ENCODE data around the gene SAYSD1. TPM values are rescaled to one million over a fixed set of nuclear protein-coding genes. Genes with fewer than 3 reads are reported as not detected.

SAYSD1 gene
- total and polyA plus RNA-seq, 9 of the 15 experiments (the other 6 are each of a cell fraction or from before 2014, with no cell fraction given), result 3.5 to 19.1 (median 12.4) TPM

GRCh38 chr6:39140556-39141167, 25.7 kb upstream of the SAYSD1 start:
- H3K9me3 ChIP-seq (replicated peaks; ENCODE audit: control insufficient read depth, insufficient read depth, low read depth, low read length), result no peaks in the 10 kb centered on the region
- H4K20me1 ChIP-seq (replicated peaks; ENCODE audit: control insufficient read depth, insufficient read depth, low read length), result no peaks in the 10 kb centered on the region
- under 1% methylated on average over 7 of the region's 7 CpGs for WGBS (ENCODE audit: insufficient coverage, low coverage, missing lambda C conversion rate)
- intact Hi-C loops (cut with micrococcal nuclease), result no loop called here
- H2AFZ ChIP-seq (ENCODE audit: low read depth, low read length), result no peak overlapping the region
- ATAC-seq, result no peak
- H3K36me3 ChIP-seq (ENCODE audit: control insufficient read depth, insufficient read depth, low read length), result no peaks in the 10 kb centered on the region
- no peak overlapping the region for H3K9ac ChIP-seq (ENCODE audit: insufficient read depth in 1 of 2, low read depth in 2 of 2, low read length in 2 of 2)
- H3K27ac ChIP-seq (ENCODE audit: extremely low read depth, low read depth, low read length), result no peak overlapping the region
- H3K4me1 ChIP-seq (replicated peaks in 1 of 2; ENCODE audit: control insufficient read depth in 2 of 2, insufficient read depth in 2 of 2, low read length in 2 of 2), result no peaks in the 10 kb centered on the region
- no peak overlapping the region for H3K4me2 ChIP-seq (ENCODE audit: insufficient read depth, low read length)
- no peak for FAIRE-seq
- ChIA-PET CTCF (ENCODE audit: low intra/inter-chr PET ratio) (interaction anchor here (0.6 kb wide), 1 partner anchor 11 kb away, joined by 3 read pairs; no protein-coding TSS in a partner anchor), POLR2A (interaction anchor here (0.6 kb wide), 1 partner anchor 133 kb away, joined by 4 read pairs; no protein-coding TSS in a partner anchor)
- DNase-seq (ENCODE audit: extremely low read depth in 1 of 4, low spot score in 3 of 4), result no peak
- peaks cover 10 to 22% of the 10 kb centered on the region in 2 experiments; a peak in 3 of 5 replicates for H3K27me3 ChIP-seq (ENCODE audit: control insufficient read depth in 2 of 2, insufficient read depth in 2 of 2, low read length in 2 of 2)
- BruUV-seq (replicated peaks), result no TSS peak
- no peak overlapping the region for H3K4me3 ChIP-seq
- H3K79me2 ChIP-seq (ENCODE audit: control insufficient read depth, insufficient read depth, low read length), result no peaks in the 10 kb centered on the region
- in situ Hi-C loops (cut with MboI), result no loop called here
- H3K9me1 ChIP-seq (ENCODE audit: control insufficient read depth, insufficient read depth, low read length), result no peaks in the 10 kb centered on the region
- TF ChIP-seq, protein P1, sequence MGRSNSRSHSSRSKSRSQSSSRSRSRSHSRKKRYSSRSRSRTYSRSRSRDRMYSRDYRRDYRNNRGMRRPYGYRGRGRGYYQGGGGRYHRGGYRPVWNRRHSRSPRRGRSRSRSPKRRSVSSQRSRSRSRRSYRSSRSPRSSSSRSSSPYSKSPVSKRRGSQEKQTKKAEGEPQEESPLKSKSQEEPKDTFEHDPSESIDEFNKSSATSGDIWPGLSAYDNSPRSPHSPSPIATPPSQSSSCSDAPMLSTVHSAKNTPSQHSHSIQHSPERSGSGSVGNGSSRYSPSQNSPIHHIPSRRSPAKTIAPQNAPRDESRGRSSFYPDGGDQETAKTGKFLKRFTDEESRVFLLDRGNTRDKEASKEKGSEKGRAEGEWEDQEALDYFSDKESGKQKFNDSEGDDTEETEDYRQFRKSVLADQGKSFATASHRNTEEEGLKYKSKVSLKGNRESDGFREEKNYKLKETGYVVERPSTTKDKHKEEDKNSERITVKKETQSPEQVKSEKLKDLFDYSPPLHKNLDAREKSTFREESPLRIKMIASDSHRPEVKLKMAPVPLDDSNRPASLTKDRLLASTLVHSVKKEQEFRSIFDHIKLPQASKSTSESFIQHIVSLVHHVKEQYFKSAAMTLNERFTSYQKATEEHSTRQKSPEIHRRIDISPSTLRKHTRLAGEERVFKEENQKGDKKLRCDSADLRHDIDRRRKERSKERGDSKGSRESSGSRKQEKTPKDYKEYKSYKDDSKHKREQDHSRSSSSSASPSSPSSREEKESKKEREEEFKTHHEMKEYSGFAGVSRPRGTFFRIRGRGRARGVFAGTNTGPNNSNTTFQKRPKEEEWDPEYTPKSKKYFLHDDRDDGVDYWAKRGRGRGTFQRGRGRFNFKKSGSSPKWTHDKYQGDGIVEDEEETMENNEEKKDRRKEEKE (IDR thresholded peaks at IDR 0.05; ENCODE audit: borderline replicate concordance in 1 of 2, control insufficient read depth in 1 of 2, low read depth in 2 of 2, low read length in 1 of 2), result no peak
- TF ChIP-seq KLF6 (CRISPR knock-in tag; IDR thresholded peaks at IDR 0.05; ENCODE audit: borderline replicate concordance), result no peak
- TF ChIP-seq, protein P2, sequence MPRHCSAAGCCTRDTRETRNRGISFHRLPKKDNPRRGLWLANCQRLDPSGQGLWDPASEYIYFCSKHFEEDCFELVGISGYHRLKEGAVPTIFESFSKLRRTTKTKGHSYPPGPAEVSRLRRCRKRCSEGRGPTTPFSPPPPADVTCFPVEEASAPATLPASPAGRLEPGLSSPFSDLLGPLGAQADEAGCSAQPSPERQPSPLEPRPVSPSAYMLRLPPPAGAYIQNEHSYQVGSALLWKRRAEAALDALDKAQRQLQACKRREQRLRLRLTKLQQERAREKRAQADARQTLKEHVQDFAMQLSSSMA (CRISPR knock-in tag; IDR thresholded peaks at IDR 0.05), result no peak
- TF ChIP-seq ZNF407 (IDR thresholded peaks at IDR 0.05; ENCODE audit: low read depth), result no peak
- no peak for TF ChIP-seq NFXL1 (CRISPR knock-in tag; IDR thresholded peaks at IDR 0.05)
- TF ChIP-seq RFX7 (CRISPR knock-in tag; IDR thresholded peaks at IDR 0.05), result no peak
- no peak for TF ChIP-seq ZNF431 (CRISPR knock-in tag; IDR thresholded peaks at IDR 0.05)
- no peak for TF ChIP-seq ZFP36 (IDR thresholded peaks at IDR 0.05; ENCODE audit: low read depth, low read length, partially characterized antibody)
- no peak for TF ChIP-seq LEF1 (IDR thresholded peaks at IDR 0.05)
- no peak for TF ChIP-seq SMAD3 (CRISPR knock-in tag; conservative IDR thresholded peaks at IDR 0.05)
